Activated CD8-positive, alpha-beta T cell treated with anti-CD3 and anti-CD28 coated beads, Interleukin-2, amount 10 ng/mL, durations not matched to agents 7 days and 5 days (primary cell): Measurements from ENCODE around the gene BABAM2. TPM values are rescaled to one million over a fixed set of nuclear protein-coding genes. Genes with fewer than 3 reads are reported as not detected.
"Not testable (repeated sequence)": the region's sequence is repeated elsewhere in the genome, so short reads cannot be mapped to it uniquely, and the experiment has no call there.

Experiments
- ATAC-seq: fragments of 150-1000 bp; cut with Tn5 transposase; one replicate; pipeline ENCODE4 v1.10.0; 2021; ENCODE audit warnings: moderate library complexity
- CTCF ChIA-PET: fragments of 350-600 bp; sonication (Branson Sonifier 250); formaldehyde crosslinking; loops from one replicate; lab custom pipeline; 2021; ENCODE audit warnings: antibody characterized with exemption; lab: Charles Lee
- POLR2A ChIA-PET: fragments of 350-600 bp; sonication (Branson Sonifier 250); formaldehyde crosslinking; loops from one replicate; lab custom pipeline; 2021; ENCODE audit warnings: antibody characterized with exemption; lab: Charles Lee
- DNase-seq: peaks from one replicate; pipeline ENCODE4 v3.0.0-alpha.2; 2020
- H3K27ac Mint-ChIP-seq: one replicate; pipeline ENCODE4 v1.8.0; 2021; ENCODE audit warnings: mild to moderate bottlenecking, mixed read lengths
- H3K27me3 Mint-ChIP-seq: one replicate; pipeline ENCODE4 v1.8.0; 2021; ENCODE audit warnings: low read depth, mixed read lengths
- H3K36me3 Mint-ChIP-seq: one replicate; pipeline ENCODE4 v1.8.0; 2021; ENCODE audit warnings: low read depth, mixed read lengths
- H3K4me1 Mint-ChIP-seq: one replicate; pipeline ENCODE4 v1.8.0; 2021; ENCODE audit warnings: low read depth, mixed read lengths
- H3K4me3 Mint-ChIP-seq: one replicate; pipeline ENCODE4 v1.8.0; 2021; ENCODE audit warnings: mild to moderate bottlenecking, mixed read lengths
- H3K9me3 Mint-ChIP-seq: one replicate; pipeline ENCODE4 v1.8.0; 2022; ENCODE audit warnings: mixed read lengths; ENCODE audit not compliant: insufficient read depth
- total RNA-seq, 2 experiments: library from RNA; stranded (reverse); gene quantifications; one replicate each; pipeline ENCODE4 v1.2.3, GENCODE V29; 2021

BABAM2 gene
- total RNA-seq, 2 experiments from 2014 or later: 47.0 to 49.0 TPM

DNA sequence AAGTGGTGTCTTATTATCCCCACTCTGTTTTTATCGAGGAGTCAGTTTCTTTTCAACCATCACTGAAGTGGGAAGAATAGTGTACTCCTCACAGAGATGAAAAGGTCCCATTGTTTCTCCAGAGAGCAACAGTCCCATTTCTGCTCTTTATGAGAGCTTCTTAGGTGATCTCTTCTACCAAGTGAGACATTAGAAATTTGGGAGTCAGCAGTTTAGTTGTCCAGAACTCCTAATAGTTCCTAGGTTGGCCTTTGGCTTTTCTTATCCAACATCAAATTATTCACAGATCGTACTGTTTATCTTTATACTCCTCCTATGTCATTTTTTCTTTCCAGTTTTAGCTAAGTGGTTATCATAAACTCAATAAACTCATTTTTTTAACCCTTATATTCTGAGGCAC lies 213.1 kb downstream of the BABAM2 start:
- DNase-seq (no peak), ATAC-seq (no peak)
- no peak overlapping the region for H3K4me3 Mint-ChIP-seq
- H3K27me3 Mint-ChIP-seq: no peaks in the 10 kb centered on the region
- H3K4me1 Mint-ChIP-seq: peaks cover 31% of the 10 kb centered on the region
- H3K36me3 Mint-ChIP-seq: peaks cover 5% of the 10 kb centered on the region
- no peaks in the 10 kb centered on the region for H3K9me3 Mint-ChIP-seq
- ChIA-PET POLR2A (no interaction called here), CTCF (interaction anchor here (1.1 kb wide), 1 partner anchor 13 kb away, joined by 3 read pairs; no protein-coding TSS in a partner anchor)
- H3K27ac Mint-ChIP-seq: no peak overlapping the region

DNA sequence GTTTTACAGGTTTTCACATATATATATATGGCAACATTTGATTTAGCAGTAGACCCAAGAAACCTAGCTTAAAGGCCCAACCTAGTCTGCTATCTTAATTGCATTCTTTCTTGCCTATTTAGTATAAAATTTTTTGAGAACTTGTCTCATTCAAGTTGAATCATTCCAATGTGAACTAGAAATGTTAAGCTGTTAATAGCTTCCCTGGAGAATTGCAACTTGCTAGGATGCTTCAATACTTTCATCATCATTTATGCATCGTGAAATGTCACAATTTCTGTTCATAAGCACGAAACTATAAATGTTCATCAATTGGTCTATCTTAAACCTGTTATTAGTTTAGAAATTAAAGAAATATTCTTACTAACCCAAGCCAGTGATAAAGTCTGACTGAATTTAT lies 217.6 kb downstream of the BABAM2 start:
- Mint-ChIP-seq H3K4me1 (peaks cover 8% of the 10 kb centered on the region), H3K27me3 (no peaks in the 10 kb centered on the region), H3K9me3 (no peaks in the 10 kb centered on the region), H3K4me3 (no peak overlapping the region), H3K27ac (no peak overlapping the region), H3K36me3 (no peaks in the 10 kb centered on the region)
- no peak for ATAC-seq
- ChIA-PET POLR2A (no interaction called here), CTCF (interaction anchor here (0.7 to 0.9 kb wide), 2 partner anchors 8 to 37 kb away, joined by 3 read pairs; no protein-coding TSS in a partner anchor)
- no peak for DNase-seq

DNA sequence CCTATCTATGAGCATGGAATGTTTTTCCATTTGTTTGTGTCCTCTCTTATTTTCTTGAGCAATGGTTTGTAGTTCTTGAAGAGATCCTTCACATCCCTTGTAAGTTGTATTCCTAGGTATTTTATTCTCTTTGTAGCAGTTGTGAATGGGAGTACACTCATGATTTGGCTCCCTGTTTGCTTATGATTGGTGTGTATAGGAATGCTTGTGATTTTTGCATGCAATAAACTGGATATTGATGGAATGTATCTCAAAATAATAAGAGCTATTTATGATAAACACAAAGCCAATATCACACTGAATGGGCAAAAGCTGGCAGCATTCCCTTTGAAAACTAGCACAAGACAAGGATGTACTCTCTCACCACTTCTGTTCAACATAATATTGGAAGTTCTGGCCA lies 223.2 kb downstream of the BABAM2 start:
- H3K27me3 Mint-ChIP-seq, ATAC-seq, H3K36me3 Mint-ChIP-seq, H3K27ac Mint-ChIP-seq, POLR2A ChIA-PET, H3K4me3 Mint-ChIP-seq, CTCF ChIA-PET, H3K4me1 Mint-ChIP-seq, H3K9me3 Mint-ChIP-seq, DNase-seq: not testable (repeated sequence)

DNA sequence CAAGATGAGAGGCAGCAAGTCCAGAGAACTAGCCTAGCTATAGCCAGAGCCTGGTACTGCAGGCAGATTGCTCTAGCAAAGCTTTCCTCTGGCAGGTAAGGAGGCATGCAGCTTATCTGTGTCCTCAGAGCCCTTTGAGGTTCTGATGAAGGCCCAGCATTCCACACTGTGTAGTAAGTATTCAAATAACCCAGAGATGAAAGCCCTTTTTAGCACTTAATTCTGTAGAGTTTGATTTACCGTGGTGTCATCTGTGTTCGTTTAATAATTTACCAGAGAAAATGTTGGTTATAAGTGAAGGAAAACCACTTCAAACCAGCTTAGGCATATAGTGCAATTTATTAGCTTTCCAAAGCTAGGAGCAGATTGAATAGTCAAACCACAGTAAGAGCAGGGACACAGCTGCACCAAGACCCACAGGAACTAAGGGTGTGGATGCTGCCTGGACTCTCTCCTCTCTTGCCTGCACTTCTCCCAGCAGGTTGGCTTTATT lies 226.6 kb downstream of the BABAM2 start:
- POLR2A ChIA-PET: no interaction called here
- no peak overlapping the region for H3K27ac Mint-ChIP-seq

DNA sequence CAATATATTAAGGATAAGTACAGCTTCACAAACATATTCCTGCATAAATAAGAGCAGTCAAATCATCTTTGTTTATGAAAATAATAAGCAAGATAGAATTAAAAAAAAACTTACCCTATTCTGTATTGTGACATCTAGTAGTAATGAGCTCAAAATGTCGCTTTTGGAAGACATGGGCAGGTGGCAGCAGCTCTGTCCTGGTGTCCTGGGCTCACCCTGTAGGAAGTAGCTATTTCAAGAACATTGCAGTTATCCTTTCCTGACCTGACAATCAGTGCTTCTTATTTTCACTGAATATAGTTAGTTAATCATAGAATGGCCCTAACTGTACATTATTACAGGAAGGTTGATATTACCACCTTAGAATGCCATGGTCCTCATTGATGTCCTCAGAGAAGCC lies 229.1 kb downstream of the BABAM2 start:
- Mint-ChIP-seq H3K36me3 (peaks cover 7% of the 10 kb centered on the region), H3K9me3 (no peaks in the 10 kb centered on the region), H3K27me3 (no peaks in the 10 kb centered on the region), H3K4me1 (peaks cover 7% of the 10 kb centered on the region), H3K27ac (no peak overlapping the region), H3K4me3 (no peak overlapping the region)
- ChIA-PET POLR2A (no interaction called here), CTCF (interaction anchor here (0.7 kb wide), 1 partner anchor 31 kb away, joined by 3 read pairs; no protein-coding TSS in a partner anchor)
- ATAC-seq (no peak), DNase-seq (no peak)

More for the DNA sequence above, 226.6 kb downstream of the BABAM2 start:
- ATAC-seq (no peak), DNase-seq (no peak)
- H3K4me3 Mint-ChIP-seq: no peak overlapping the region
- CTCF ChIA-PET: interaction anchor here (0.9 to 1.4 kb wide), 2 partner anchors 9 to 13 kb away, joined by 3 read pairs; no protein-coding TSS in a partner anchor
- no peaks in the 10 kb centered on the region for H3K9me3 Mint-ChIP-seq
- no peaks in the 10 kb centered on the region for H3K27me3 Mint-ChIP-seq
- H3K4me1 Mint-ChIP-seq: peaks cover 7% of the 10 kb centered on the region
- peaks cover 10% of the 10 kb centered on the region for H3K36me3 Mint-ChIP-seq

DNA sequence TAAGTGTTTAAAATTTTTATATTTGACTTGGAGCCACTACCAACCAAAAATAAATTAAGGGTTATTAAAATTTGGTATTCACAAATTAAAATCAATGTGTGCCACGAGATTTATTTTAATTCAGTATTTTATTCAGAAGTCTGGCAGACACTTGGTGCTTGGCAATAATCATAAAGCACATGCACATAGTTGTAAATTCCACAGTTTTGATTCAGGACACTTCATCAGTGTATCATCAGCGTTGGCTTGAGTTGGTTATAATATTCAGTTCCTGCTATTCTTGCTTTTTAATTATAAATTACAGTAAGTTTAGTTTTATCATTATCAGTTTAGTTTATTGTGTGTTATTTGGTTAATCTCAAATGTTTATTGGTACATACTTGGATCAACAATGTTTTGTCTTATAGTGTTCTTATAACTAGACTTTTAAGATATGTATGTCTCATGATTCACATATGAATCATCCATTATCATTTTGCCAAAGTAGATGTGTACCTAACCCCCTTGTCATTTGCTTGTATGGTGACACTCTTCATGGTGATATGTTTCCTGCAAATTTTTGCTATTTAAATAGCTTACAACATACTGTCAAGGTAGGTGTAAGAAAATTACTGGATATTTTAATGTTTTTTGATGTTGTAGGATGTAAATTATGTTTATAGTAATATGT lies 237.9 kb downstream of the BABAM2 start:
- ChIA-PET POLR2A (no interaction called here), CTCF (no interaction called here)
- Mint-ChIP-seq H3K36me3 (peaks cover 9% of the 10 kb centered on the region), H3K27me3 (no peaks in the 10 kb centered on the region), H3K4me3 (no peak overlapping the region), H3K9me3 (peaks cover 6% of the 10 kb centered on the region), H3K4me1 (no peaks in the 10 kb centered on the region), H3K27ac (no peak overlapping the region)
- DNase-seq: no peak
- no peak for ATAC-seq

DNA sequence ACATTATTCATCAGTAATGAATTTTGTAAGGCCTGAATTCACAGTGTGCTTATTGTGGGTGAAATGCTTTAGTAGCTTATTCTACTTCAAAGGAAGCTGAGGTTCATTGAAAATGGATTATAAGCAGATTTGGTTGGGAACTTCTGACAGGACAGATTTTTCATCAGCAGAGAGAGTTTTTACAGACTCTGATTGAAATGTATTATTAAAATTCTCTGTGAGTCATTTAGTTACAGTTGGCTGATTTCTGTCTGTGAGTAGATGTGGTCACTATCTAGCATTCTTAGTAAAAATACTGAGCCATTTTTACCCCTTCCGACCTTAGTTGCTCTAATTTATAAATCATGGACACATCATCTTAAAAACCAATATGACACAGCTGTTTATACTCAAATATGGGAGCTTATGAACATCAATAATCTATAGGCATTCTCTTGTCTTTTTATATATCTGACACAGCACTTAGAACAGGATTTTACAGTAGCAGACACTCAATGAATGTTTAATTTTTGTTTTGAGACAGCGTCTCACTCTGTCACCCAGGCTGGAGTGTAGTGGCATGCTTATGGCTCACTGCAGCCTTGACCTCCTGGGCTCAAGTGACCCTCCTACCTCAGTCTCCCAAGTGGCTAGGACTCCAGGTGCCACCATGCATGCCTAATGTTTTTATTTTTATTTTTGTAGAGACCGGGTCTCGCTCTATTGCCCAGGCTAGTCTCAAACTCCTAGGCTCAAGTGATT lies 239.6 kb downstream of the BABAM2 start:
- Mint-ChIP-seq H3K9me3 (peaks cover 6% of the 10 kb centered on the region), H3K27ac (no peak overlapping the region), H3K27me3 (no peaks in the 10 kb centered on the region), H3K36me3 (peaks cover 12% of the 10 kb centered on the region), H3K4me3 (no peak overlapping the region), H3K4me1 (peaks cover 14% of the 10 kb centered on the region)
- ATAC-seq: no peak
- ChIA-PET POLR2A (no interaction called here), CTCF (interaction anchor here (0.9 kb wide), 1 partner anchor 63 kb away, joined by 3 read pairs; no protein-coding TSS in a partner anchor)
- DNase-seq: no peak

DNA sequence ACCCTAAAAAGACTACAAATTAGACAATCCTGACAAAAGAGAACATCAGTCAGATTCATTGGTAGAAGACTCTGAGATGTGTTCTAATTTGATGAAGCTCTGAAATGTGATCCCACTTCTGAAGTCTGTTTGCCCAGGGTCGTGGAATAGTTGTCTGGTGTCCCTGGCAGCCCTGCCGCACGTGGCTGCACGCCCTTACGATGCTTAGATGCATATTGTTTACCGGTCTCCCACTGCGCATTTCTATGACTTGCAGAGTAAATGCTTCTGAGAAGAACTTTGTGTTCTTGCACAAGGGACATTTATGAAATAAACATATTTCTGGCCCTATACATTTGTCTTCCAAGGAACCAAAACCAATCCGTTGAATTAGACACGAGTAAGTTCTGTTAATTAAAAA lies 243.2 kb downstream of the BABAM2 start:
- Mint-ChIP-seq H3K4me1 (peaks cover 26% of the 10 kb centered on the region), H3K27ac (no peak overlapping the region), H3K36me3 (peaks cover 8% of the 10 kb centered on the region), H3K4me3 (no peak overlapping the region), H3K27me3 (no peaks in the 10 kb centered on the region), H3K9me3 (no peaks in the 10 kb centered on the region)
- CTCF ChIA-PET: interaction anchor here (1.2 kb wide), 1 partner anchor 21 kb away, joined by 3 read pairs; no protein-coding TSS in a partner anchor
- DNase-seq (no peak), ATAC-seq (no peak)
- POLR2A ChIA-PET: no interaction called here

DNA sequence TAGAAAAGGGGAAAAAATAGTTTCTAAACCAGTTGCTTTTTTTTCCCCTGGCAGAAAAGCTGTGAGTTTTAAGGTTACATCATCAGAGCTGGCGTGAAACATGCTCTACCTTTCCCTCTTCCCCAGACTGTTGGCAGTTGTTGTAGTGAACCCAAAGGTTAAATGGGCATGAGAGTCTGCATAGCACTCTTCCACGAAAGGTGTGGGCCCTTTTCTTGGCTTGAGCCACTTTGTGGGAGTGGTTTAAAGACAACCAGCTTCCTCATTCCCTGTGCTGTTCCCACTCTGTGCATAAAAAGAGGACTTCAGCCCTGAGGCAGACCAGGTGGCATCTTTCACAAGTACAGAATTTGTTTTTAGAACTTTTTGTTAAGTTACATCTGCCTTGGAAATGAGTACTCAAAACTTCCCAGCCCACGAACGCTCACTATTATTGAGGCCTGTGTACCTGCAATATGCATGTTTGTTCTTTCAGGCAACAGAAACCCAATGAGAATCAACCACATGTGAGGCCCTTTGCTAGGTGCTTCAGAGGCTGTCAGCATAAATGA lies 243.8 kb downstream of the BABAM2 start:
- ATAC-seq: peak; percentile 49
- no peak overlapping the region for H3K4me3 Mint-ChIP-seq
- ChIA-PET CTCF (interaction anchor here (0.6 to 1.2 kb wide), 2 partner anchors 21 to 89 kb away, joined by 3 read pairs; no protein-coding TSS in a partner anchor), POLR2A (no interaction called here)
- no peak for DNase-seq
- H3K36me3 Mint-ChIP-seq: peaks cover 8% of the 10 kb centered on the region
- H3K27me3 Mint-ChIP-seq: no peaks in the 10 kb centered on the region
- H3K4me1 Mint-ChIP-seq: peaks cover 26% of the 10 kb centered on the region
- no peaks in the 10 kb centered on the region for H3K9me3 Mint-ChIP-seq
- peak overlapping the region; percentile 25 for H3K27ac Mint-ChIP-seq

DNA sequence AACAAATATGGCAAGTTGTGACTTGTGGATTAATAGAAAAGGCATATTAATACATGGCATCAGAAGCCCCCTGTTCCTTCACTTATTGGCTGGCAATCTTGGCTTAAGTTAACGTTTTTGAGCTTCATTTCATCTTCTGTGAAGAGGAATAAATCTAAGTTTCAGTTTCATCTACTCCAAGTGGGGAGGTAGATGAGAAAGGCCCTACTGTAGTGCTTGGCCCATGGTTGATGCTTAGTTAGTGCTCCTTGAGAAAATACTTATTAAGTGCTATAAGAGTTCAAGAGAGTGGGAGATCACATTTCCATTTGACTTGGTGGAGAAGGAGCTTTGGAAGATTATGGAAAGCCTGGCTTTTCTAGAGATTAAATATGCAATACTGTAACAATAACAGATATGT lies 244.3 kb downstream of the BABAM2 start:
- H3K4me3 Mint-ChIP-seq: no peak overlapping the region
- ATAC-seq (peak; percentile 61), DNase-seq (no peak)

DNA sequence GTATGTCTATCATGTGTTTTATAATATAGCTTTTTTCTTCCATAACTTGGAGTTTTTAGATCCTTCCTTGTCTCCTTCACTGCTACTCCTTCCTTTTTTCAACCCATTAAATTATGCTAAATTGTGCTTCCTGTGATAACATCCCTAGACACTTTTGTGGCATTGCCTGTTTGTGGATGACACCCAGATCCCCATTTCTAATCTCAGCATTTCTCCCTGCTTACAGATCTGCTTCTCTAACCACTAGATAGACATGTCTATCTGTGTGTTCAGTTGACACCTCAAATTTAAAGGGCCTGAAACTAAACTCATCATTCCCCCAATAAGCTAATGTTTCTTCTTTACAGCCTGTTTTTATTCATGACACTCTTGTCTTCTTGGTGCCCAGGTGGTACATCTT lies 244.8 kb downstream of the BABAM2 start:
- no peak for DNase-seq
- ATAC-seq: no peak
- Mint-ChIP-seq H3K4me1 (peaks cover 26% of the 10 kb centered on the region), H3K36me3 (peaks cover 10% of the 10 kb centered on the region), H3K27ac (peak overlapping the region; percentile 67), H3K4me3 (no peak overlapping the region), H3K9me3 (no peaks in the 10 kb centered on the region), H3K27me3 (no peaks in the 10 kb centered on the region)
- CTCF ChIA-PET: no interaction called here
- POLR2A ChIA-PET: no interaction called here

More for the DNA sequence above, 244.3 kb downstream of the BABAM2 start:
- Mint-ChIP-seq H3K27me3 (no peaks in the 10 kb centered on the region), H3K4me1 (peaks cover 26% of the 10 kb centered on the region), H3K9me3 (no peaks in the 10 kb centered on the region), H3K36me3 (peaks cover 9% of the 10 kb centered on the region), H3K27ac (peak overlapping the region; percentile 25)
- POLR2A ChIA-PET: no interaction called here
- CTCF ChIA-PET: interaction anchor here (0.6 kb wide), 1 partner anchor 90 kb away, joined by 3 read pairs; no protein-coding TSS in a partner anchor
